HG03064 (cell line): ENCODE data around the gene SELENOO.

ENCODE experiments used
- ATAC-seq: cut with Tn5 transposase; IDR thresholded peaks from one replicate; pipeline ENCODE4 v1.9.1; 2021; ENCODE audit warnings: low read depth; ENCODE audit not compliant: unreplicated experiment

SELENOO gene

GRCh38 chr22:50262460-50262911 is 61.7 kb downstream of the SELENOO start:
- ATAC-seq, result no peak

DNA sequence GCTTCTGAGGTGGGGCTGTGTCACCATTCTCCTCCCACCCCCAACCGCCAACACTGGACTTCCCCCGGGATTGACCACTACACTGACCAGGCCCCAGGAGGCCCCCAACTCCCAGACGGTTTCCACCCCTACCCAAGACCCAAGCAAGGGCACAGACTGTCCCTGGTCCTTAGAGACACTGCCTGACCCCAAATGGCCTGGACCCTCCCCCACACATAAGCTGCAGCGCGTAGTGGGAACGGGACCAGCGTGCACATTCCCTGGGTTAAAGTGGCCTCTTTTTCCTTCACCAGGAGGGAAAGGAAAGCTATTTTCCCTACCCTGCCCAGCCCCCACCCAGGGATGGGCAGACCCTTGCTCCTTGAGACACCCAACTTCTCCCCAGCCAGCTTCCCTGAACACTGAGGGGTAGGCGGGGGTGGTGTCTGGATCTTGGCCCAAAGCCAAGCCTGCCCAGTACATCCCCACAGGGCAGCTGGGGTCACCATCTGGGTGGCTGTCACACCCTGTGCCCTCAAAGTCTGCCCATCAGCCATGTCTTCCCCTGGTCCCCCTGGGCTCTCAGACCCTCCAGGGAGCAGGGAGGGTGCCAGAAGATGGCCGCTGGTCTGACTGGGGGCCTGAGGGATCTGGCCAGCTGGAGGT is 62.3 kb downstream of the SELENOO start:
- no peak for ATAC-seq

GRCh38 chr22:50264104-50264745 is 63.4 kb downstream of the SELENOO start:
- ATAC-seq, result no peak

- no peak for ATAC-seq
These were observed 64.3 kb downstream of the SELENOO start for GRCh38 chr22:50264946-50265669.

DNA sequence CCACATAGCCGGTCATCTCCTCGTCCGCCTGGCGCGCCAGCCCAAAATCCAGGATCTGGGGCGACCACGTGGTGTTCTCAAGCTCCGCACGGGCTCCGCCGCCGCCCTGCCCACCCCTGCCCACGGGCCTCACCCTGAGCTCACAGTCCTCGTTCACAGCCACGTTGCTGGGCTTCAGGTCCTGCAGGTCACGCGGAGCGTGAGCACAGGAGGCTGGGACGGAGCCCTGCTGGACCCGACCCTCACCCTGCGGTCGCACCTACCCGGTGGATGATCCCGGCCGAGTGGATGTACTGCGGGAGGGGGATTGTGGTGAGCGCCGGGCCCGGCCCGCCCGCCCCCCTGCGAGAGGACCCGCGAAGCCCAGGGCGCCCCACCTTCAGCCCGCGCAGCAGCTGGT is 66.2 kb downstream of the SELENOO start:
- no peak for ATAC-seq
